SU-DHL-6 (cell line): Measurements from ENCODE around the gene PTGES3L.

Experiments
- H2AFZ ChIP-seq: fragments of 200-600 bp; sonication (generic); 2 replicates; pipeline ENCODE4 v1.6.1; 2014; ENCODE audit warnings: low read depth, mild to moderate bottlenecking, moderate library complexity, mixed read lengths, antibody characterized with exemption, low read length; ENCODE audit not compliant: severe bottlenecking
- H3F3A ChIP-seq: fragments of 200-600 bp; shearing (Covaris generic); 2 replicates; pipeline ENCODE4 v1.6.0; 2016; ENCODE audit warnings: antibody characterized with exemption, mild to moderate bottlenecking; ENCODE audit not compliant: insufficient read depth
- H3K27ac ChIP-seq: fragments of 200-600 bp; sonication (generic); 2 replicates; pipeline ENCODE4 v1.5.1; 2016; ENCODE audit warnings: low read depth, mild to moderate bottlenecking, low read length, moderate library complexity, mixed read lengths
- H3K27me3 ChIP-seq: fragments of 200-600 bp; sonication (generic), shearing (Covaris generic); 2 replicates; pipeline ENCODE4 v1.6.0; 2014; ENCODE audit warnings: mild to moderate bottlenecking, low read length
- H3K36me3 ChIP-seq: fragments of 200-600 bp; sonication (generic); 2 replicates; pipeline ENCODE4 v1.6.1; 2014; ENCODE audit warnings: mild to moderate bottlenecking, low read length, mixed read lengths
- H3K4me2 ChIP-seq: fragments of 300-600, 200-600 bp; shearing (Covaris generic), sonication (generic); 2 replicates; pipeline ENCODE4 v1.6.0; 2014; ENCODE audit warnings: low read length, low read depth, mild to moderate bottlenecking; ENCODE audit not compliant: poor library complexity, severe bottlenecking
- H3K4me3 ChIP-seq: fragments of 200-600 bp; sonication (generic); 2 replicates; pipeline ENCODE4 v1.5.1; 2014; ENCODE audit warnings: antibody characterized with exemption, low read length, mild to moderate bottlenecking, mixed read lengths; ENCODE audit not compliant: insufficient read depth, poor library complexity, severe bottlenecking
- H3K79me2 ChIP-seq: fragments of 200-600 bp; sonication (generic); 2 replicates; pipeline ENCODE4 v1.6.1; 2014; ENCODE audit warnings: mild to moderate bottlenecking, low read length, moderate library complexity; ENCODE audit not compliant: insufficient read depth
- H3K9ac ChIP-seq: fragments of 200-600 bp; sonication (generic); 2 replicates; pipeline ENCODE4 v1.7.0; 2014; ENCODE audit warnings: mild to moderate bottlenecking, low read length
- H3K9me2 ChIP-seq: fragments of 200-600 bp; sonication (generic); replicated peaks from 2 replicates; pipeline ENCODE4 v1.6.1; 2014; ENCODE audit warnings: low read length; ENCODE audit not compliant: insufficient read depth
- H3K9me3 ChIP-seq: fragments of 200-600 bp; sonication (generic); 2 replicates; pipeline ENCODE4 v1.6.1; 2014; ENCODE audit warnings: low read length, mixed read lengths; ENCODE audit not compliant: insufficient read depth
- H4K20me1 ChIP-seq: fragments of 200-600 bp; sonication (generic); 2 replicates; pipeline ENCODE4 v1.6.1; 2014; ENCODE audit warnings: low read depth, mild to moderate bottlenecking, antibody characterized with exemption, low read length, moderate library complexity, mixed read lengths
- EZH2phosphoT487 ChIP-seq: fragments of 200-600 bp; sonication (generic), shearing (Covaris generic); conservative IDR thresholded peaks from 2 replicates; pipeline ENCODE4 v1.6.1; 2018; ENCODE audit warnings: mild to moderate bottlenecking, antibody characterized with exemption, low read length, moderate library complexity, mixed read lengths
- TF ChIP-seq, protein P1 (sequence below): fragments of 200-600 bp; sonication (generic); IDR thresholded peaks from one replicate; pipeline ENCODE4 v1.5.1; 2017; ENCODE audit warnings: antibody characterized with exemption, mild to moderate bottlenecking, low read length, moderate library complexity; ENCODE audit not compliant: insufficient read depth, poor library complexity, severe bottlenecking

PTGES3L gene

DNA sequence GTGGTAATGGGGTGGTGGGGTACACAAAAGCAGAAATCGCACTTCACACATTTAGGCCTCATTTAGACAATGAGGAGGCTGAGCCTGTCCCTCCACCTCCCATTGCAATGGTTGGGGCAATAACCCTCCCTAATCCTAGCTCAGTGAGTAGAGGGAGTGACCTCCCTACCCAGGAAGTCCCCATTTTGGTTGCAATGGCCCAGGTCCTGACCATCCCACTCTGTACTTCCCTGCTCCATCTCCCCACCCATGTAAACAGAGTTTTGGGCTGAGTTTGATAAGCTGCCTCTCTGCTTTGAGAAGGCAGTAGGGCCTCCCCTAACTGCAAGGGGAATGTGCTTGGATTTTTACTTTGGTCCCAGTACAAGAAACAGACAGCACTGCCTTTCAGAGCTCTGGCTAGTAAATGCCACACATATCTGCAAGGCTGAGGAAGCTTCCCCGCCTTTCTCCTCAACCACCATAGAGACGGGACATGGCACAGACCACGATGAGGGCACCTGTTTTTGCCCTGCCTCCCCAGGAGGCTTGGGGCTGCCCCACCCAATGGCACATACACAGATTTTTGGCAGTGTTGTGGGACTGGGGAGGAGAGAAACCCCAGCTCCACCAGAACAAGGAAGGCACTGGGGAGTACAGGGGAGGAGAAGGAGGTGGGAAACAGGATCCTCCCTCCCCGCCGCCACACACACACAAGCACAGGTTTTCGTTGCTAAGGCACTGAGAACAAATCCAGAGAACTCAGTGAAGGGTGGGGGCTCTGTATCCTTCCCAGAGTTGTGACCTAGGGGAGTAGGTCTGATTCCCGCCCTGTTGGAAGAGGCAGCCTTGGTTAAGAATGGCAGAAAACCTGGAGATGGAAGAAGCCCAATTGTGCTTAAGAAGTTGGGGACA lies 35.0 kb upstream of the PTGES3L start:
- Histone ChIP-seq H3K27ac (no peak overlapping the region), H4K20me1 (no peaks in the 10 kb centered on the region), H3K27me3 (no peaks in the 10 kb centered on the region), H3K79me2 (no peaks in the 10 kb centered on the region), H3K36me3 (no peaks in the 10 kb centered on the region), H3F3A (peaks cover 4% of the 10 kb centered on the region; the same call in 1 of the 2 replicates), H3K4me2 (no peak overlapping the region), H3K9ac (no peak overlapping the region), H2AFZ (no peak overlapping the region), H3K9me3 (no peaks in the 10 kb centered on the region), H3K9me2 (no peaks in the 10 kb centered on the region), H3K4me3 (no peak overlapping the region)
- no peak for TF ChIP-seq EZH2phosphoT487
- TF ChIP-seq, protein P1, sequence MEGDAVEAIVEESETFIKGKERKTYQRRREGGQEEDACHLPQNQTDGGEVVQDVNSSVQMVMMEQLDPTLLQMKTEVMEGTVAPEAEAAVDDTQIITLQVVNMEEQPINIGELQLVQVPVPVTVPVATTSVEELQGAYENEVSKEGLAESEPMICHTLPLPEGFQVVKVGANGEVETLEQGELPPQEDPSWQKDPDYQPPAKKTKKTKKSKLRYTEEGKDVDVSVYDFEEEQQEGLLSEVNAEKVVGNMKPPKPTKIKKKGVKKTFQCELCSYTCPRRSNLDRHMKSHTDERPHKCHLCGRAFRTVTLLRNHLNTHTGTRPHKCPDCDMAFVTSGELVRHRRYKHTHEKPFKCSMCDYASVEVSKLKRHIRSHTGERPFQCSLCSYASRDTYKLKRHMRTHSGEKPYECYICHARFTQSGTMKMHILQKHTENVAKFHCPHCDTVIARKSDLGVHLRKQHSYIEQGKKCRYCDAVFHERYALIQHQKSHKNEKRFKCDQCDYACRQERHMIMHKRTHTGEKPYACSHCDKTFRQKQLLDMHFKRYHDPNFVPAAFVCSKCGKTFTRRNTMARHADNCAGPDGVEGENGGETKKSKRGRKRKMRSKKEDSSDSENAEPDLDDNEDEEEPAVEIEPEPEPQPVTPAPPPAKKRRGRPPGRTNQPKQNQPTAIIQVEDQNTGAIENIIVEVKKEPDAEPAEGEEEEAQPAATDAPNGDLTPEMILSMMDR, result no peak

- H3K27me3 ChIP-seq, result no peaks in the 10 kb centered on the region
- no peak overlapping the region for H3K9ac ChIP-seq
- no peaks in the 10 kb centered on the region for H3K79me2 ChIP-seq
- H4K20me1 ChIP-seq, result no peaks in the 10 kb centered on the region
- no peak overlapping the region for H3K27ac ChIP-seq
- TF ChIP-seq, protein P1, result no peak
- no peak for TF ChIP-seq EZH2phosphoT487
- H3K4me2 ChIP-seq, result no peak overlapping the region
- no peaks in the 10 kb centered on the region for H3K9me2 ChIP-seq
- peaks cover 4% of the 10 kb centered on the region; the same call in 1 of the 2 replicates for H3F3A ChIP-seq
- H2AFZ ChIP-seq, result no peak overlapping the region
- no peaks in the 10 kb centered on the region for H3K9me3 ChIP-seq
- no peak overlapping the region for H3K4me3 ChIP-seq
- H3K36me3 ChIP-seq, result no peaks in the 10 kb centered on the region
Measured at GRCh38 chr17:43014020-43014648, 34.3 kb upstream of the PTGES3L start.

DNA sequence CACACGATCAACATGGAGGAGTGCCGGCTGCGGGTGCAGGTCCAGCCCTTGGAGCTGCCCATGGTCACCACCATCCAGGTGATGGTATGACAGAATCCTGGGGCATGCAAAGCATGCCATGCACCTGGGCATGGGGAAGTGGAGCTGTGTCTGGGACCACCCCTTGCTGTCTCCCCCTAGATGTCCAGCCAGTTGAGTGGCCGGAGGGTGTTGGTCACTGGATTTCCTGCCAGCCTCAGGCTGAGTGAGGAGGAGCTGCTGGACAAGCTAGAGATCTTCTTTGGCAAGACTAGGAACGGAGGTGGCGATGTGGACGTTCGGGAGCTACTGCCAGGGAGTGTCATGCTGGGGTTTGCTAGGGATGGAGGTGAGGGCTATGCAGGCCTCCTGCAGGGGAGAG lies 33.4 kb upstream of the PTGES3L start:
- Histone ChIP-seq H3K27me3 (no peaks in the 10 kb centered on the region), H2AFZ (no peak overlapping the region), H3K9me2 (no peaks in the 10 kb centered on the region), H3F3A (no peaks in the 10 kb centered on the region), H3K9ac (no peak overlapping the region), H3K79me2 (no peaks in the 10 kb centered on the region), H4K20me1 (no peaks in the 10 kb centered on the region), H3K27ac (no peak overlapping the region), H3K4me3 (no peak overlapping the region), H3K9me3 (no peaks in the 10 kb centered on the region), H3K4me2 (no peak overlapping the region), H3K36me3 (no peaks in the 10 kb centered on the region)
- TF ChIP-seq, protein P1, result no peak
- no peak for TF ChIP-seq EZH2phosphoT487
